Measurements from ENCODE around the gene TBC1D14. TPM values are rescaled to one million over a fixed set of nuclear protein-coding genes. Genes with fewer than 3 reads are reported as not detected.

TBC1D14 gene
- total and polyA plus RNA-seq, 2 of the 8 experiments (the other 6 are each of a cell fraction or from before 2014, with no cell fraction given), result 45.6 to 48.2 TPM

DNA sequence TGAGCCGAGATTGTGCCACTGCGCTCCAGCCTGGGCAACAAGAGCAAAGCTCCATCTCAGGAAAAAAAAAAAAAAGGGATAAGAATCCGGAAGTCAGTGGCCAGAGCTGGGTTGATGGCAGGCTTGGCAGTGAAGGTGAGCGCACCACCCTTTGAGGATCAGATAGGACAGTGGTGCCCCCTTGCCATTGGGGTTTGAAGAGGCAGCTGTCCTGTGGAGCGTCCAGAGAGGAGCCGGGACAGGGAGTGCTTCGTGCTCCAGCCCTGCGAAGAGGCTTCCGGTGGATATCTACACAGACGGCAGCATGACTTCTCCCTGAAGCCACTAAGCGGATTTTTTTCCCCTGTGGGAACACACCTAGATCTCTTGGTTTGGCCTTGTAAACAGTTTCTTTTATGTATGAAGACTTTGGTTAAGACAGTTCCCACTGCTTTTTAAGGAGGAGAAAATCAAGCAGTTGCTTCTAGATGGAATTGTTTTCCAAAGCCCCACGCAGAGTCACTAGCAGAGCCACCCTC is 6.5 kb downstream of the TBC1D14 start:
- no peak overlapping the region for H3K18ac ChIP-seq (ENCODE audit: extremely low read depth, low read length)
- peaks cover 18% of the 10 kb centered on the region for H3K79me1 ChIP-seq (ENCODE audit: low read depth, low read length)
- H3K23ac ChIP-seq (ENCODE audit: insufficient read length), result no peak overlapping the region
- H4K5ac ChIP-seq (ENCODE audit: insufficient read length, low read depth, low read length), result no peak overlapping the region
- H4K8ac ChIP-seq (ENCODE audit: extremely low read depth, insufficient read depth, low read length), result no peak overlapping the region
- H2BK5ac ChIP-seq (ENCODE audit: low read depth, low read length), result no peak overlapping the region
- peaks cover 0 to under 1% (median 0%) of the 10 kb centered on the region in 4 experiments; a peak in 1 of 7 replicates for H3K27me3 ChIP-seq (replicated peaks in 1 of 4; ENCODE audit: control insufficient read depth in 3 of 4, extremely low read depth in 1 of 4, insufficient read depth in 3 of 4, low read length in 3 of 4)
- H3K4me1 ChIP-seq (replicated peaks in 1 of 4; ENCODE audit: control insufficient read depth in 3 of 4, insufficient read depth in 4 of 4, low read length in 3 of 4), result peaks cover 0 to 25% (median 11%) of the 10 kb centered on the region in 4 experiments; a peak in 5 of 7 replicates
- no peaks in the 10 kb centered on the region for H3K9me3 ChIP-seq (ENCODE audit: insufficient read depth in 2 of 2, low read depth in 1 of 2, low read length in 1 of 2)
- ChIA-PET POLR2A (ENCODE audit: partially characterized antibody) (interaction anchor here (0.6 to 2.0 kb wide), 4 partner anchors 29 to 152 kb away, joined by 3 to 7 read pairs (median 4); partner anchors contain the start of gene GRPEL1), CTCF (ENCODE audit: partially characterized antibody) (interaction anchor here (0.6 to 9.7 kb wide), 15 partner anchors 8 to 680 kb away, joined by 3 to 56 read pairs (median 4); no protein-coding TSS in a partner anchor)
- no peak overlapping the region for H2AK5ac ChIP-seq (ENCODE audit: low read depth, low read length)
- no peak overlapping the region for H3K9ac ChIP-seq (replicated peaks in 1 of 4; ENCODE audit: extremely low read depth in 1 of 4, low read depth in 3 of 4, low read length in 3 of 4)
- H3K27ac ChIP-seq (ENCODE audit: low read depth, low read length), result no peak overlapping the region
- WGBS, 2 experiments (ENCODE audit: extremely low coverage in 1 of 2, insufficient coverage in 1 of 2, insufficient read length in 1 of 2, insufficient replicate concordance in 2 of 2, low coverage in 1 of 2, low lambda C conversion rate in 2 of 2, missing lambda C conversion rate in 1 of 2), result 84% methylated on average over 12 of the region's 12 CpGs; no CpG with 5 or more reads in 1 of the 2 experiments
- H3K36me3 ChIP-seq (ENCODE audit: control insufficient read depth in 2 of 4, insufficient read depth in 4 of 4, low read length in 3 of 4), result no peaks in the 10 kb centered on the region
- H2BK120ac ChIP-seq (replicated peaks; ENCODE audit: low read depth, low read length), result no peak overlapping the region
- no peak overlapping the region for H3K56ac ChIP-seq (replicated peaks; ENCODE audit: insufficient read length, low read depth, low read length)
- H3K4me2 ChIP-seq (ENCODE audit: insufficient read depth in 1 of 2, low read depth in 2 of 2, low read length in 2 of 2), result no peak overlapping the region
- no peak overlapping the region for H2BK20ac ChIP-seq (ENCODE audit: low read length)
- no peak overlapping the region for H2AFZ ChIP-seq (ENCODE audit: low read length)
- no peak overlapping the region for H2BK12ac ChIP-seq (ENCODE audit: low read depth, low read length)
- FAIRE-seq (no peak), DNase-seq (ENCODE audit: low read depth in 1 of 2, low spot score in 2 of 2) (no peak)
- H3K79me2 ChIP-seq (ENCODE audit: control insufficient read depth in 1 of 2, insufficient read depth in 2 of 2, low read length in 2 of 2), result peaks cover 0 to 68% of the 10 kb centered on the region in 2 experiments; a peak in 2 of 4 replicates
- no peak overlapping the region for H4K91ac ChIP-seq (replicated peaks; ENCODE audit: insufficient read length, low read length)
- H3K14ac ChIP-seq (ENCODE audit: insufficient read length), result no peak overlapping the region
- H3K4me3 ChIP-seq (ENCODE audit: extremely low read depth in 1 of 4, insufficient read depth in 2 of 4, low read depth in 3 of 4, low read length in 4 of 4), result no peak overlapping the region
- no peak overlapping the region for H2BK15ac ChIP-seq (ENCODE audit: low read length)
- H3K4ac ChIP-seq (replicated peaks; ENCODE audit: insufficient read length, low read depth, low read length), result no peak overlapping the region
- H4K20me1 ChIP-seq (replicated peaks in 1 of 2; ENCODE audit: control insufficient read depth in 1 of 2, insufficient read depth in 2 of 2, low read length in 2 of 2), result peaks cover 9 to 28% of the 10 kb centered on the region in 2 experiments
- H3K23me2 ChIP-seq (ENCODE audit: low read depth, low read length), result no peaks in the 10 kb centered on the region
- TF ChIP-seq SP2 (IDR thresholded peaks at IDR 0.05; ENCODE audit: low read length), result no peak
- TF ChIP-seq SUZ12 (IDR thresholded peaks at IDR 0.05; ENCODE audit: low read length), result no peak
- no peak for TF ChIP-seq RBBP5 (IDR thresholded peaks at IDR 0.05; ENCODE audit: borderline replicate concordance, low read depth, low read length)
- TF ChIP-seq CEBPB (IDR thresholded peaks at IDR 0.05; ENCODE audit: low read depth, low read length), result no peak
- TF ChIP-seq, protein P1, sequence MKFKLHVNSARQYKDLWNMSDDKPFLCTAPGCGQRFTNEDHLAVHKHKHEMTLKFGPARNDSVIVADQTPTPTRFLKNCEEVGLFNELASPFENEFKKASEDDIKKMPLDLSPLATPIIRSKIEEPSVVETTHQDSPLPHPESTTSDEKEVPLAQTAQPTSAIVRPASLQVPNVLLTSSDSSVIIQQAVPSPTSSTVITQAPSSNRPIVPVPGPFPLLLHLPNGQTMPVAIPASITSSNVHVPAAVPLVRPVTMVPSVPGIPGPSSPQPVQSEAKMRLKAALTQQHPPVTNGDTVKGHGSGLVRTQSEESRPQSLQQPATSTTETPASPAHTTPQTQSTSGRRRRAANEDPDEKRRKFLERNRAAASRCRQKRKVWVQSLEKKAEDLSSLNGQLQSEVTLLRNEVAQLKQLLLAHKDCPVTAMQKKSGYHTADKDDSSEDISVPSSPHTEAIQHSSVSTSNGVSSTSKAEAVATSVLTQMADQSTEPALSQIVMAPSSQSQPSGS (IDR thresholded peaks at IDR 0.05; ENCODE audit: low read length), result no peak
- TF ChIP-seq NANOG (IDR thresholded peaks at IDR 0.05; ENCODE audit: insufficient read depth, low read depth, low read length, poor library complexity, severe bottlenecking), result no peak
- TF ChIP-seq BCL11A (IDR thresholded peaks at IDR 0.05; ENCODE audit: low read depth in 2 of 2, low read length in 2 of 2), result no peak
- no peak for TF ChIP-seq EGR1 (IDR thresholded peaks at IDR 0.05; ENCODE audit: borderline replicate concordance, low read depth, low read length)
- no peak for TF ChIP-seq BRCA1 (IDR thresholded peaks at IDR 0.05; ENCODE audit: low read depth, low read length)
- no peak for TF ChIP-seq CBX8 (IDR thresholded peaks at IDR 0.05; ENCODE audit: borderline replicate concordance, low read depth, low read length)
